ENCODE measurements around the gene RIOK2. TPM values are rescaled to one million over a fixed set of nuclear protein-coding genes. Genes with fewer than 3 reads are reported as not detected.

Gene RIOK2
- total and polyA plus RNA-seq, 9 of the 15 experiments (the other 6 are each of a cell fraction or from before 2014, with no cell fraction given), result 22.9 to 97.6 (median 47.8) TPM

DNA sequence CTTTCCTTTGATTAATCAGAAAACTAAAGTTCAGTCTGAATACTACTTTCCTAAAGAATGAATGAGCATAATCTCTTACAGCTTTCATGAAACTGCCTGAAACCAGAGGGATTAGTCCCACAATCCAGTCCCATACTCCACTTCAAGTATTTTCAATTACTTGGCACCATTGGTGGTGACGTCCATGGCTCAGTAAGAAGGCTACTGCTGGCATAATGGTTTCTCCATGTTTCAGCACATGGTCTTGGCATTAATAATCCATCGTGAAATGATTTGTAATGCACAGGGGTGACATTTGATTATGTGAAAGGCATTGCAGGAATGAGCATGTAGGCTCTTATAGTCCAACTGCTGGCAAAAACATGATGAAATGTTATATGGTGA, 64.0 kb downstream of the RIOK2 start (continued):
- no peak for TF ChIP-seq ZNF239 (CRISPR knock-in tag; IDR thresholded peaks at IDR 0.05)
- TF ChIP-seq SRSF3 (IDR thresholded peaks at IDR 0.05; ENCODE audit: insufficient read depth, low read length), result no peak
- TF ChIP-seq NFE2 (IDR thresholded peaks at IDR 0.05; ENCODE audit: low read depth), result no peak
- no peak for TF ChIP-seq CREM (IDR thresholded peaks at IDR 0.05; ENCODE audit: low read depth)
- TF ChIP-seq HNRNPL (IDR thresholded peaks at IDR 0.05; ENCODE audit: low read depth, low read length), result no peak
- TF ChIP-seq ZNF311 (CRISPR knock-in tag; IDR thresholded peaks at IDR 0.05), result no peak

DNA sequence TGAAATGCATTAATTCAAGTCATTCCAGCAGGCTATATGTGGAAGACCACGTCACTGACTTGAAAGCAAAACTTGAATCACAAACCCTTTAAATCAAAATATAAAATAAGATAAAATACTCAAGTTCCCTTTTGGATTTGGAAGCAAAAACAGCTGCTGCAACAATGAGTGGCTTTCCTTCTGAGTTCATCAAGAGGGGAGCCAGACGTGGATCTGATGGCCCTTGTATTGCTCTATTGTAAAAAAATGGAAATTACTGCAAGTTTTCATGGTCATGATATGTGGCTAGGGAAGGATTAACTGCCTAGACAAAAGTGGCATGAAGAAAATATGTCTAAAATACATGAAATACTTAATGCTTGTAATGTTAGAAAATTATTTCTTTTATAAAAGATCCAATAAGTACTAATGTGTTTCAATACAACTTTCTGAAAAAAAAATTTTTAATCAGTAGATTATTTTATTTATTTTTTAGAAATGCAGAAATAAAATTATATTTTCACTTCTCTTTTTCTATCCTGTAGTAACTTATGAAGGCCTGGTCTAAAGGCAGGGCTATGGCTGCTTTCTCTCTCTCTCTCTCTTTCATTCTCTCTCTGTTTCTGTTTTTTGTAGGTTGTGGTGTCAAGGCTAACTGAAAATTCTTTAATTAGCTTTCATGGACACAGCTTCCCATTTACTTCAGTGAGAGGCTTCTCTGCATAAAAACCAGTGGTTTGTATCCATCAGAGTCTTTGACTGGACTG, 64.6 kb downstream of the RIOK2 start:
- Histone ChIP-seq H3K9ac (ENCODE audit: insufficient read depth in 1 of 2, low read depth in 2 of 2, low read length in 2 of 2) (no peak overlapping the region), H3K27me3 (ENCODE audit: control insufficient read depth in 2 of 2, insufficient read depth in 2 of 2, low read length in 2 of 2) (no peaks in the 10 kb centered on the region), H3K9me1 (ENCODE audit: control insufficient read depth, insufficient read depth, low read length) (no peaks in the 10 kb centered on the region), H4K20me1 (replicated peaks; ENCODE audit: control insufficient read depth, insufficient read depth, low read length) (no peaks in the 10 kb centered on the region), H3K27ac (ENCODE audit: extremely low read depth, low read depth, low read length) (no peak overlapping the region), H3K9me3 (replicated peaks; ENCODE audit: control insufficient read depth, insufficient read depth, low read depth, low read length) (no peaks in the 10 kb centered on the region), H3K4me3 (no peak overlapping the region), H3K36me3 (ENCODE audit: control insufficient read depth, insufficient read depth, low read length) (no peaks in the 10 kb centered on the region), H3K4me2 (ENCODE audit: insufficient read depth, low read length) (no peak overlapping the region), H3K79me2 (ENCODE audit: control insufficient read depth, insufficient read depth, low read length) (no peaks in the 10 kb centered on the region), H2AFZ (ENCODE audit: low read depth, low read length) (no peak overlapping the region), H3K4me1 (replicated peaks in 1 of 2; ENCODE audit: control insufficient read depth in 2 of 2, insufficient read depth in 2 of 2, low read length in 2 of 2) (no peaks in the 10 kb centered on the region)
- no TSS peak for BruUV-seq (replicated peaks)
- CTCF ChIA-PET (ENCODE audit: low intra/inter-chr PET ratio), result no interaction called here
- DNase-seq (ENCODE audit: extremely low read depth in 1 of 4, low spot score in 3 of 4), result no peak
- 49% methylated on average over 2 of the region's 2 CpGs for WGBS (ENCODE audit: insufficient coverage, low coverage, missing lambda C conversion rate)
- in situ Hi-C loops (cut with MboI) (no loop called here), intact Hi-C loops (cut with micrococcal nuclease) (no loop called here)
- FAIRE-seq, result no peak
- no peak for ATAC-seq
- POLR2A ChIA-PET, result no interaction called here
- no peak for TF ChIP-seq RAD51 (IDR thresholded peaks at IDR 0.05; ENCODE audit: borderline replicate concordance, low read depth)
- TF ChIP-seq, protein P1, sequence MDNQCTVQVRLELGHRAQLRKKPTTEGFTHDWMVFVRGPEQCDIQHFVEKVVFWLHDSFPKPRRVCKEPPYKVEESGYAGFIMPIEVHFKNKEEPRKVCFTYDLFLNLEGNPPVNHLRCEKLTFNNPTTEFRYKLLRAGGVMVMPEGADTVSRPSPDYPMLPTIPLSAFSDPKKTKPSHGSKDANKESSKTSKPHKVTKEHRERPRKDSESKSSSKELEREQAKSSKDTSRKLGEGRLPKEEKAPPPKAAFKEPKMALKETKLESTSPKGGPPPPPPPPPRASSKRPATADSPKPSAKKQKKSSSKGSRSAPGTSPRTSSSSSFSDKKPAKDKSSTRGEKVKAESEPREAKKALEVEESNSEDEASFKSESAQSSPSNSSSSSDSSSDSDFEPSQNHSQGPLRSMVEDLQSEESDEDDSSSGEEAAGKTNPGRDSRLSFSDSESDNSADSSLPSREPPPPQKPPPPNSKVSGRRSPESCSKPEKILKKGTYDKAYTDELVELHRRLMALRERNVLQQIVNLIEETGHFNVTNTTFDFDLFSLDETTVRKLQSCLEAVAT (IDR thresholded peaks at IDR 0.05), result no peak
- TF ChIP-seq L3MBTL2 (IDR thresholded peaks at IDR 0.05), result no peak
- no peak for TF ChIP-seq ZNF561 (CRISPR knock-in tag; conservative IDR thresholded peaks at IDR 0.05)
- TF ChIP-seq, protein P2, sequence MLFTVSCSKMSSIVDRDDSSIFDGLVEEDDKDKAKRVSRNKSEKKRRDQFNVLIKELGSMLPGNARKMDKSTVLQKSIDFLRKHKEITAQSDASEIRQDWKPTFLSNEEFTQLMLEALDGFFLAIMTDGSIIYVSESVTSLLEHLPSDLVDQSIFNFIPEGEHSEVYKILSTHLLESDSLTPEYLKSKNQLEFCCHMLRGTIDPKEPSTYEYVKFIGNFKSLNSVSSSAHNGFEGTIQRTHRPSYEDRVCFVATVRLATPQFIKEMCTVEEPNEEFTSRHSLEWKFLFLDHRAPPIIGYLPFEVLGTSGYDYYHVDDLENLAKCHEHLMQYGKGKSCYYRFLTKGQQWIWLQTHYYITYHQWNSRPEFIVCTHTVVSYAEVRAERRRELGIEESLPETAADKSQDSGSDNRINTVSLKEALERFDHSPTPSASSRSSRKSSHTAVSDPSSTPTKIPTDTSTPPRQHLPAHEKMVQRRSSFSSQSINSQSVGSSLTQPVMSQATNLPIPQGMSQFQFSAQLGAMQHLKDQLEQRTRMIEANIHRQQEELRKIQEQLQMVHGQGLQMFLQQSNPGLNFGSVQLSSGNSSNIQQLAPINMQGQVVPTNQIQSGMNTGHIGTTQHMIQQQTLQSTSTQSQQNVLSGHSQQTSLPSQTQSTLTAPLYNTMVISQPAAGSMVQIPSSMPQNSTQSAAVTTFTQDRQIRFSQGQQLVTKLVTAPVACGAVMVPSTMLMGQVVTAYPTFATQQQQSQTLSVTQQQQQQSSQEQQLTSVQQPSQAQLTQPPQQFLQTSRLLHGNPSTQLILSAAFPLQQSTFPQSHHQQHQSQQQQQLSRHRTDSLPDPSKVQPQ (CRISPR knock-in tag; IDR thresholded peaks at IDR 0.05; ENCODE audit: borderline replicate concordance), result no peak
- TF ChIP-seq ARHGAP35 (IDR thresholded peaks at IDR 0.05; ENCODE audit: partially characterized antibody), result no peak
- TF ChIP-seq BRCA1 (IDR thresholded peaks at IDR 0.05), result no peak
- no peak for TF ChIP-seq BRCA1 (CRISPR knock-in tag; IDR thresholded peaks at IDR 0.05)
- TF ChIP-seq BCL6 (CRISPR knock-in tag; IDR thresholded peaks at IDR 0.05), result no peak
- TF ChIP-seq NFXL1 (CRISPR knock-in tag; IDR thresholded peaks at IDR 0.05), result no peak
- no peak for TF ChIP-seq CGGBP1 (CRISPR knock-in tag; IDR thresholded peaks at IDR 0.05)
- no peak for TF ChIP-seq RBM15 (IDR thresholded peaks at IDR 0.05; ENCODE audit: insufficient read depth, low read length)
- no peak for TF ChIP-seq MEF2A (IDR thresholded peaks at IDR 0.05; ENCODE audit: control insufficient read depth, low read depth, low read length)
- no peak for TF ChIP-seq BRF1 (IDR thresholded peaks at IDR 0.05; ENCODE audit: borderline replicate concordance, extremely low read depth, insufficient read length)

All from K562 (cell line).